GM06990 (cell line): ENCODE data around the gene SHISA5.

ENCODE experiments used
- DNase-seq: peaks from one replicate; pipeline ENCODE4 v3.0.0-alpha.2; 2011; ENCODE audit not compliant: insufficient read length; ENCODE audit errors: extremely low read depth
- H3K27me3 ChIP-seq: replicated peaks from 2 replicates; pipeline ENCODE4 v1.6.0; 2011; ENCODE audit warnings: low read length; ENCODE audit not compliant: control insufficient read depth, insufficient read depth
- H3K36me3 ChIP-seq: 2 replicates; pipeline ENCODE4 v1.5.1; 2011; ENCODE audit warnings: low read length; ENCODE audit not compliant: control insufficient read depth, insufficient read depth
- H3K4me3 ChIP-seq: replicated peaks from 2 replicates; pipeline ENCODE4 v1.5.1; 2011; ENCODE audit warnings: low read depth, mild to moderate bottlenecking, control low read depth, low read length
- CTCF ChIP-seq: IDR thresholded peaks from 2 replicates; pipeline ENCODE4 v1.5.1; 2011; ENCODE audit warnings: low read length, control low read depth, mild to moderate bottlenecking, inconsistent platforms; ENCODE audit not compliant: insufficient read depth, poor library complexity, severe bottlenecking

The SHISA5 gene

GRCh38 chr3:48436855-48437254 is 67.1 kb downstream of the SHISA5 start:
- peaks cover 13% of the 10 kb centered on the region for H3K36me3 ChIP-seq
- no peaks in the 10 kb centered on the region for H3K27me3 ChIP-seq
- DNase-seq: no peak
- H3K4me3 ChIP-seq: no peak overlapping the region
- no peak for TF ChIP-seq CTCF

- DNase-seq: no peak
- no peak overlapping the region for H3K4me3 ChIP-seq
- H3K36me3 ChIP-seq: peaks cover 13% of the 10 kb centered on the region
- TF ChIP-seq CTCF: no peak
- no peaks in the 10 kb centered on the region for H3K27me3 ChIP-seq
Observed at GRCh38 chr3:48436477-48436787, 67.5 kb downstream of the SHISA5 start.

GRCh38 chr3:48435774-48436476 is 68.0 kb downstream of the SHISA5 start:
- no peaks in the 10 kb centered on the region for H3K27me3 ChIP-seq
- H3K36me3 ChIP-seq: peaks cover 13% of the 10 kb centered on the region
- DNase-seq: peak; percentile 67
- peak; percentile 100 for TF ChIP-seq CTCF
- no peak overlapping the region for H3K4me3 ChIP-seq

- DNase-seq: no peak
- no peak for TF ChIP-seq CTCF
- H3K4me3 ChIP-seq: no peak overlapping the region
- no peaks in the 10 kb centered on the region for H3K27me3 ChIP-seq
- peaks cover 13% of the 10 kb centered on the region for H3K36me3 ChIP-seq
Observed at GRCh38 chr3:48435223-48435595, 68.8 kb downstream of the SHISA5 start.

DNA sequence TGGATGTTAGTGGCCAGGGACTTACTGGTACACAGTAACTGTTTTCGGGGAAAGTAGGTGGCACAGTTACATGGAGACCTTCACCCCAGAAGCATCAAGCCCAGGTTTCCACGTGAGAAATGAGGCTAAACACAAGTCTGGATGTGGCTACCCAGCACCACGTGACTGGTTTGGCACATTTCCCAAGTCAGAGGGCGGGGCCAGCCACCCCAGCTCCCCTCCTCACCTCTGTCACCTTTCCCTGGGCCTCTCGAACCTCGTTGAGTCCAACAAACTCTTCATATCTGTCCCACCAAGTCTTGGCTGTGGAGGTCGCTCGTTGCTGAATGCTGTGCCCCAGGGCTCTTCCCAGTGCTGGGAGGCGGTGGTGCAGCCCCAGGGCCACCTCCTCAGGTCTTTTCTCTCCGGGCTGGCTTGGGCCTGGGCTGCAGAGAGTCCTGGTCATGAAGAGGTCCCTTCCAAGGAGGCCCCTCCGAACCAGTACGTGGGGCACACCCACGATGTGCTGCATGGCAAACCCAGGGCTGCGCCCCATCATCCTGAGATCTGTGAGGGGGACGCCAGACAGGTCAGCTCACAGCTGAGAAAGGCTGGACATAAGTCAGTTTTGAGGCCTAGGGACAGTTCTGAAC is 69.3 kb downstream of the SHISA5 start:
- H3K36me3 ChIP-seq: peaks cover 13% of the 10 kb centered on the region
- H3K27me3 ChIP-seq: no peaks in the 10 kb centered on the region
- DNase-seq: no peak
- H3K4me3 ChIP-seq: no peak overlapping the region
- no peak for TF ChIP-seq CTCF
